ENCODE measurements around the gene ZNF197. TPM values are rescaled to one million over a fixed set of nuclear protein-coding genes. Genes with fewer than 3 reads are reported as not detected.

ZNF197 gene
- total RNA-seq, 2 experiments from 2014 or later: 3.2 to 3.5 TPM

- Mint-ChIP-seq H3K27me3 (no peaks in the 10 kb centered on the region), H3K4me1 (ENCODE audit: low read depth) (peaks cover 35% of the 10 kb centered on the region), H3K9me3 (peaks cover 4% of the 10 kb centered on the region), H3K36me3 (ENCODE audit: low read depth) (peaks cover 96% of the 10 kb centered on the region), H3K4me3 (no peak overlapping the region), H3K27ac (no peak overlapping the region)
- intact Hi-C loops (cut with DNase I, micrococcal nuclease): no loop called here
- DNase-seq (no peak), ATAC-seq (ENCODE audit: poor library complexity) (no peak)
- peaks cover 73% of the 10 kb centered on the region for H3K36me3 ChIP-seq (ENCODE audit: insufficient read depth, low read length)
- H3K9me3 ChIP-seq (ENCODE audit: control insufficient read depth in 1 of 2, insufficient read depth in 1 of 2, low read length in 2 of 2): peaks cover 15 to 16% of the 10 kb centered on the region in 2 experiments
- no peak overlapping the region for H3K27ac ChIP-seq (ENCODE audit: low read depth in 1 of 2, low read length in 2 of 2)
- ChIA-PET POLR2A (no interaction called here), CTCF (no interaction called here)
- TF ChIP-seq, protein P1, sequence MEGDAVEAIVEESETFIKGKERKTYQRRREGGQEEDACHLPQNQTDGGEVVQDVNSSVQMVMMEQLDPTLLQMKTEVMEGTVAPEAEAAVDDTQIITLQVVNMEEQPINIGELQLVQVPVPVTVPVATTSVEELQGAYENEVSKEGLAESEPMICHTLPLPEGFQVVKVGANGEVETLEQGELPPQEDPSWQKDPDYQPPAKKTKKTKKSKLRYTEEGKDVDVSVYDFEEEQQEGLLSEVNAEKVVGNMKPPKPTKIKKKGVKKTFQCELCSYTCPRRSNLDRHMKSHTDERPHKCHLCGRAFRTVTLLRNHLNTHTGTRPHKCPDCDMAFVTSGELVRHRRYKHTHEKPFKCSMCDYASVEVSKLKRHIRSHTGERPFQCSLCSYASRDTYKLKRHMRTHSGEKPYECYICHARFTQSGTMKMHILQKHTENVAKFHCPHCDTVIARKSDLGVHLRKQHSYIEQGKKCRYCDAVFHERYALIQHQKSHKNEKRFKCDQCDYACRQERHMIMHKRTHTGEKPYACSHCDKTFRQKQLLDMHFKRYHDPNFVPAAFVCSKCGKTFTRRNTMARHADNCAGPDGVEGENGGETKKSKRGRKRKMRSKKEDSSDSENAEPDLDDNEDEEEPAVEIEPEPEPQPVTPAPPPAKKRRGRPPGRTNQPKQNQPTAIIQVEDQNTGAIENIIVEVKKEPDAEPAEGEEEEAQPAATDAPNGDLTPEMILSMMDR (IDR thresholded peaks at IDR 0.05): no peak
- peaks cover 7% of the 10 kb centered on the region for H3K4me1 ChIP-seq (ENCODE audit: insufficient read depth, low read length)
- no peak overlapping the region for H3K4me3 ChIP-seq (ENCODE audit: low read length)
- H3K27me3 ChIP-seq (ENCODE audit: control insufficient read depth in 1 of 2, insufficient read depth in 2 of 2, low read length in 2 of 2): no peaks in the 10 kb centered on the region
Measured at GRCh38 chr3:44632193-44632592, 7.4 kb downstream of the ZNF197 start.

- Histone ChIP-seq H3K9me3 (ENCODE audit: control insufficient read depth in 1 of 2, insufficient read depth in 1 of 2, low read length in 2 of 2) (peaks cover 15 to 85% of the 10 kb centered on the region in 2 experiments), H3K4me3 (ENCODE audit: low read length) (no peak overlapping the region), H3K27ac (ENCODE audit: low read depth in 1 of 2, low read length in 2 of 2) (no peak overlapping the region), H3K27me3 (ENCODE audit: control insufficient read depth in 1 of 2, insufficient read depth in 2 of 2, low read length in 2 of 2) (no peaks in the 10 kb centered on the region), H3K4me1 (ENCODE audit: insufficient read depth, low read length) (no peaks in the 10 kb centered on the region), H3K36me3 (ENCODE audit: insufficient read depth, low read length) (peaks cover 59% of the 10 kb centered on the region)
- Mint-ChIP-seq H3K36me3 (ENCODE audit: low read depth) (peaks cover 93% of the 10 kb centered on the region), H3K27ac (no peak overlapping the region), H3K4me3 (no peak overlapping the region), H3K27me3 (no peaks in the 10 kb centered on the region), H3K4me1 (ENCODE audit: low read depth) (peaks cover 11% of the 10 kb centered on the region), H3K9me3 (peaks cover 21% of the 10 kb centered on the region)
- ChIA-PET CTCF (no interaction called here), POLR2A (no interaction called here)
- TF ChIP-seq, protein P1 (IDR thresholded peaks at IDR 0.05): no peak
- ATAC-seq (ENCODE audit: poor library complexity) (no peak), DNase-seq (no peak)
- intact Hi-C loops (cut with DNase I, micrococcal nuclease): loop anchor here in 1 of 2 experiments (10.0 kb wide), 1 partner anchor 82 kb away; the partner anchor contains the start of gene ZNF501
Measured at GRCh38 chr3:44642337-44642736, 17.5 kb downstream of the ZNF197 start.

DNA sequence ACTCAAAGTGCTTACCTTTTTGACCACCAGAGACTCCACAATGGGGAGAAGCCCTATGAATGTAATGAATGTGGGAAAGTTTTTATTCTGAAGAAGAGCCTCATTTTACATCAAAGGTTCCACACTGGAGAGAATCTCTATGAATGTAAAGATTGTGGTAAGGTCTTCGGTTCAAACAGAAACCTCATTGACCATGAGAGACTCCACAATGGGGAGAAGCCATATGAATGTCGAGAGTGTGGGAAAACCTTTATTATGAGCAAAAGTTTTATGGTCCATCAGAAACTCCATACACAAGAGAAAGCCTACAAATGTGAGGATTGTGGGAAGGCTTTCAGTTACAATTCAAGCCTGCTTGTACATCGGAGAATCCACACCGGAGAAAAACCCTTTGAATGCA lies 18.2 kb downstream of the ZNF197 start:
- peaks cover 93% of the 10 kb centered on the region for H3K36me3 Mint-ChIP-seq (ENCODE audit: low read depth)

More for the DNA sequence above, 18.2 kb downstream of the ZNF197 start:
- H3K4me3 Mint-ChIP-seq: no peak overlapping the region
- peaks cover 18% of the 10 kb centered on the region for H3K4me1 Mint-ChIP-seq (ENCODE audit: low read depth)
- peaks cover 15 to 84% of the 10 kb centered on the region in 2 experiments for H3K9me3 ChIP-seq (ENCODE audit: control insufficient read depth in 1 of 2, insufficient read depth in 1 of 2, low read length in 2 of 2)
- no peaks in the 10 kb centered on the region for H3K4me1 ChIP-seq (ENCODE audit: insufficient read depth, low read length)
- POLR2A ChIA-PET: no interaction called here
- DNase-seq (no peak), ATAC-seq (ENCODE audit: poor library complexity) (no peak)
- H3K27me3 Mint-ChIP-seq: no peaks in the 10 kb centered on the region
- no peak overlapping the region for H3K27ac Mint-ChIP-seq
- H3K27me3 ChIP-seq (ENCODE audit: control insufficient read depth in 1 of 2, insufficient read depth in 2 of 2, low read length in 2 of 2): no peaks in the 10 kb centered on the region
- no peak overlapping the region for H3K27ac ChIP-seq (ENCODE audit: low read depth in 1 of 2, low read length in 2 of 2)
- H3K9me3 Mint-ChIP-seq: peaks cover 19% of the 10 kb centered on the region
- intact Hi-C loops (cut with DNase I, micrococcal nuclease): loop anchor here in 1 of 2 experiments (10.0 kb wide), 1 partner anchor 82 kb away; the partner anchor contains the start of gene ZNF501
- no peak overlapping the region for H3K4me3 ChIP-seq (ENCODE audit: low read length)
- H3K36me3 ChIP-seq (ENCODE audit: insufficient read depth, low read length): peaks cover 53% of the 10 kb centered on the region
- TF ChIP-seq, protein P1 (IDR thresholded peaks at IDR 0.05): no peak
- CTCF ChIA-PET: no interaction called here

All from CD4-positive, alpha-beta T cell (primary cell).